Activated CD8-positive, alpha-beta memory T cell treated with anti-CD3 and anti-CD28 coated beads for 1 hour (primary cell): ENCODE data around the gene RNF208.
"Not testable (repeated sequence)": the region's sequence is repeated elsewhere in the genome, so short reads cannot be mapped to it uniquely, and the experiment has no call there.

Source experiments
- DNase-seq, 2 donors: peaks; one replicate each; pipeline ENCODE4 v3.0.0-alpha.2; 2020; ENCODE audit warnings: low read depth in 1 of 2; ENCODE audit errors: extremely low read depth in 1 of 2

RNF208 gene, protein sequence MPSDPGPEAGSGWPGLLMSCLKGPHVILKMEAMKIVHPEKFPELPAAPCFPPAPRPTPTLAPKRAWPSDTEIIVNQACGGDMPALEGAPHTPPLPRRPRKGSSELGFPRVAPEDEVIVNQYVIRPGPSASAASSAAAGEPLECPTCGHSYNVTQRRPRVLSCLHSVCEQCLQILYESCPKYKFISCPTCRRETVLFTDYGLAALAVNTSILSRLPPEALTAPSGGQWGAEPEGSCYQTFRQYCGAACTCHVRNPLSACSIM

DNA sequence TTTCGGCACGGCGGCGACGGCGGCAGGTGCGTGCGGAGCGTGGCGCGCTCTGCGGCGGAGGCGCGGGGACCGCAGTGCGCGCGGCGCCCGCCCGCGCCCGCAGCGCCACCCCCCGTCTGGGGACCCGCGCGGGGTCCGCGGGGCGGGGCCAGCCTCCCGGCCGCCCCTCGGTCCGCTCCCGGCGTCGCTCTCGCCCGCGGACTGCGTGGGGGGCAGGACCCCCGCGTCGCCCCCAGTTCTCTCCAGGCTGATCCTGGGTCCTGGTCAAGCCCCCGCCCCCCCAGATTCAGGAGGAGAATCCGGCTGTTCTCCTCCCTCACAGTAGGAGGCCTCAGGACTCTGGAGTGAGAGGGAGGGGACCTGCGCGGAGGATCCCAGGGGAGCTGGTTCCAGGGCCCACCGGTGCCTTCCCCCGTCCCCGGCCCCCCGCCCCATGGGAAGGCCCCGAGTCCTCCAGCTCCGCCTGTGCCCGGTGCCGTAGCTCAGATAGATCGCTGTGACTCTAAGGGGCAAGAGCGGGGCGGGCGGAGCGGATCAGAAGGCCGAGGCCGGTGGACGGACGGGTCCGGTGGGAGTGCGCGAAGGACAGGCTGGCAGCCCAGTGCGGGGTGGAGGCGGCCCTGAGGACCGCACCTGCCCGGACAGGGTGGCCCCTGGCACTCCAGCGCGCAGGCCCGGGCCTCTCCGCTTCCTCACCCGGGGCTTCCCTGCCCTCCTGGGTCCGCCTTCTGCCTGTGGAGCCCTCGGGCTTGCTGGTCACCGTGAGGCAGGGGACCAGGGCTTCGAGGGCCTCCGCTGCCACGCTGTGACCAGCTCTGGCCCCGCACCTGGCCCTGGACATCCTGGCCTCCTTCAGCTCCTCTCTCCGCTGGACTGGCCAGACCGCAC lies at the start of gene RNF208:
TSS of gene RNF208 (minus strand) at position 51 of the 888 bp plus-strand sequence. CDS start 1,028 bp downstream, outside the sequence.
- DNase-seq: no peak

- no peak for DNase-seq
These were observed 49.6 kb upstream of the RNF208 start for GRCh38 chr9:137271696-137272076.

DNA sequence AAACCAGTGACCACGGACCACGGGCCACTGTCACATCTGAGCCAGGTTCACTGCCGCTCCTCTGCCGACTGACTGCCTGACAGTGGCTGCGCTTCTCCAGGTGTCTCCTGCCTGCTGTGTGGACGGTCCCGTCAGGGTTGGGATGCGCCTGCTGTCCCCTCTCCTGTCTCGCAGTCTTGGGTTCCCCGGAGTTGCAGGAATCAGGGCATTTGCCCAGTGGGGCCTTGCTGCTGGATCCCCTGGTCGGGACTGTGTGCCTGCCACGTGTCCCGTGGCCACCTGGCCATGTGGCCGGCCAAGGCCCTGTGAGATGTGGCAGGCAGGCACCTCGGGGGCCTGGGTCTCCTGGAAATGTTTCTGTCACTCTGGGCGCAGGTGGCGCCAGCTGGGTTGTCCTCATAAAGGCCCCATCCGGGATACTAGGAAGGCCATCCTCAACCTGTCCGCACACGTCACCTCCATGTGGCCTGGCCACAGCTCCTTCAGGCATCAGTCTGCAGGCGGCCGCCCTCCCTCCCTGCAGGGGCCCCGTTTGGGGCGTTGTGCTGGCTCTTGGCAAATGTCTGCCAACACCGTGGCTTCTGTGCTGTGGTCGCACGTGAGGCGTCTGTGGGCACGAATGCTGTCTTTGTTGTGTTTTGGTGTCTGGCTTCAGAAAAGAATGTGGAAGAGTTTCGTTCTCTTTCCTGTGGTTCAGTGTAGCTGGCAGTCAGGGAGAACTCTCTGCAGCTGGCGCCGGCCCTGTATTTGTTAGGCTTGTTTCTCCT lies 49.1 kb upstream of the RNF208 start:
- no peak for DNase-seq

- DNase-seq: no peak
These were observed 47.3 kb upstream of the RNF208 start for GRCh38 chr9:137269231-137269772.

- DNase-seq: no peak
These were observed 46.6 kb upstream of the RNF208 start for GRCh38 chr9:137268538-137269201.

DNA sequence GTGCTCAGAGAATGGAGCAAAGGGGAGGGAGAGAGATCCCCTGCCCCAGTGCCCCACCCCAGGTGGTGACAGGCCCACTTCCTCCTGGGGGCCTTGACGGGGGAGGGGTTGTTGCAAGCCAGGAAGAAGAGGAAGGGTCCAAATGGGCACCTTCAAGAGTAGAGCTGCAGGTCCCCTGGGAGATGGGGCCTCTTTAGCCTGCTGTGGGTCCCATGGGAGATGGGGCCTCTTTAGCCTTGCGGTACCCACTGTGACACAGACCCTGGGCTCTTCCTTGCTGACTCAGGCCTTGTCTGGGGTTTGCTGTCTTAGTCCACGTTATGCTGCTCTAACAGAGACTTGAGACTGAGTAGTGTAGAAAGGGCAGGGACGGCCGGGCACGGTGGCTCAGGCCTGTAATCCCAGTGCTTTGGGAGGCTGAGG lies 45.9 kb upstream of the RNF208 start:
- DNase-seq: no peak

DNA sequence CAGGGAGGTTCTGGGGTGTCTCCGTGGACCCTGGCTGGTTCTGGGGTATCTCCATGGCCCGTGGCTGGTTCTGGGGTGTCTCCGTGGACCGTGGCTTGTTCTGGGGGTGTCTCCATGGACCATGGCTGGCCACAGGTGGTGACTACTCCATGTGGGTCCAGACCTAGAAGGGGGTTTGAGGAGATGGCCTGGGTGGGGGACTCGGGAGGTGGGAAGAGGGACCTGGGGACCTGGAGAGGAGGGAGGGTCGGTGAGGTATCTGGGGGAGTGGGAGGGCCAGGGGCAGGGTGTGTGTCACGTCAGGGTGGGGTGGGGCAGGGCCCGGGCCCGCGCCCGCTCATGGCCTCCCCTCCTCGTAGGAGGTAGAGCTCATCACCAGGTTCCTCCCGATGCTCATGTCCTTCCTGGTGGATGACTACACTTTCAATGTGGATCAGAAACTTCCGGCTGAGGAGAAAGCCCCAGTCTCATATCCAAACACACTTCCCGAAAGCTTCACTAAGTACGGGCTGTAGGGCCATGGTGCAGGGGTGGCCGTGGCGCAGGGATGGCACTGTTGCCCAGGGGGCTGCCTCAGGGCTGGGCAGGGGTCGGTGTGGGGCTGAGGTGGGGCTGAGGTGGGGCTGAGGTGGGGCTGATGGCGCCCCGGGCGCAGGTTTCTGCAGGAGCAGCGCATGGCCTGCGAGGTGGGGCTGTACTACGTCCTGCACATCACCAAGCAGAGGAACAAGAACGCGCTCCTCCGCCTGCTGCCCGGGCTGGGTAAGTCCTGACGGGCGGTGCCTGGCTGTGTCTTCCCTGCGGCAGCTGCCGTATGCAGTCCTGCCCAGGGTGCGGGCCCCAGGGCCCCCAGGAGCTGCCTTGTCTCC lies 44.8 kb upstream of the RNF208 start:
- no peak for DNase-seq

GRCh38 chr9:137266162-137266527 lies 44.1 kb upstream of the RNF208 start:
- no peak for DNase-seq

GRCh38 chr9:137265496-137266161 lies 43.6 kb upstream of the RNF208 start:
- DNase-seq: no peak

DNA sequence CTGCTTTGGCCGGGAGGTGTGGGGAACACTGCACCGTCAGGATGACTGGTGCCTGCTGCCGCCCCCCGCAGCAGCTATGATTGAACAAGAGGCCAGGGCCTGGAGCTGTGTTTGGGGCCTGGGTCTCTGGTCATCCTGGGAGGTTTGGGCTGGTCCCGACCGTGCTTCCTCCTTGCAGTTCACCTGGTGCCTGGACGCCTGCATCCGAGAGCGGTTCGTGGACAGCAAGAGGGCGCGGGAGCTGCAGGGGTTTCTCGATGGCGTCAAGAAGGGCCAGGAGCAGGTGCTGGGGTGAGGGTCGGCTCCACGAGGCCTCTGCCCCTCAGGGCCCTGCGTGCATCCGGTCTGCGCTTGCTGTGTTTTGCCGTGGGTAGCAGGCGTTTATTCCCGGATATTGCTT lies 42.0 kb upstream of the RNF208 start:
- no peak for DNase-seq

GRCh38 chr9:137263506-137263905 lies 41.5 kb upstream of the RNF208 start:
- DNase-seq: no peak

GRCh38 chr9:137262909-137263285 lies 40.9 kb upstream of the RNF208 start:
- no peak for DNase-seq

DNA sequence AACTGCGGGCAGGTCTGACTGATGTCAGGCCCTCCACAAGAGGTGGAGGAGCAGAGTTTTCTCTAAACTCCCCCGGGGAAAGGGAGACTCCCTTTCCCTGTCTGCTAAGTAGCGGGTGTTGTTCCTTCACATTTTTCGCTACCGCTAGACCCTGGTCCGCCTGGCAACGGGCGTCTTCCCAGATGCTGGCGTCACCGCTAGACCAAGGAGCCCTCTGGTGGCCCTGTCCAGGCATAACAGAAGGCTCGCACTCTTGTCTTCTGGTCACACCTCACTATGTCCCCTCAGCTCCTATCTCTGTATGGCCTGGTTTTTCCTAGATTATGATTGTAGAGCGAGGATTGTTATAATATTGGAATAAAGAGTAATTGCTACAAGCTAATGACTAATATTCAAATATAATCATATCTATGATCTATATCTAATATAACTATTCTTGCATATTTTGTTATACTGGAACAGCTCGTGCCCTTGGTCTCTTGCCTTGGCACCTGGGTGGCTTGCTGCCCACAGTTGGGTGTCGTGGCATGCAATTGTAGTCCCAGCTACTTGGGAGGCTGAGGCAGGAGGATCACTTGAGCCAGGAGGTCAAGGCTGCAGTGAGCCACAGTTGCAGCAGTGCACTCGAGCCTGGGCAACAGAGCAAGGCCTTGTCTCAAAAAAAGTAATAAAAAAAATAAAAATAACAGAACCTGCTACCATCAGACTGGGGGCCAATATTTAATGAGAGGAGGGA lies 40.3 kb upstream of the RNF208 start:
- DNase-seq: not testable (repeated sequence)

DNA sequence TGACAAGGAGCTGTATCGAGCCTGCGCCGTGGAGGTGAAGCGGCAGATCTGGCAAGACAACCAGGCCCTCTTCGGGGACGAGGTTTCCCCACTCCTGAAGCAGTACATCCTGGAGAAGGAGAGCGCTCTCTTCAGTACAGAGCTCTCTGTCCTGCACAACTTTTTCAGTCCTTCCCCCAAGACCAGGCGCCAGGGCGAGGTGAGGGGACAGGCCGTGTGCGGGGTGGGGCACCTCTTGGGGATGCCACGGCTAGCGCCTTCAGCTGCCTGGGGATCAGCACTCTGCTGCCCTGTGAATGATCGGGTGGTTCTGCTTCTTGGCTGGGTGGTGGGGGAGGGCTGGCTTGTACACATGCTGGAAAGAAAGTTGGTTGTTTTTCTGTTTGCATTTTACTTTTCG lies 34.8 kb upstream of the RNF208 start:
- no peak for DNase-seq

DNA sequence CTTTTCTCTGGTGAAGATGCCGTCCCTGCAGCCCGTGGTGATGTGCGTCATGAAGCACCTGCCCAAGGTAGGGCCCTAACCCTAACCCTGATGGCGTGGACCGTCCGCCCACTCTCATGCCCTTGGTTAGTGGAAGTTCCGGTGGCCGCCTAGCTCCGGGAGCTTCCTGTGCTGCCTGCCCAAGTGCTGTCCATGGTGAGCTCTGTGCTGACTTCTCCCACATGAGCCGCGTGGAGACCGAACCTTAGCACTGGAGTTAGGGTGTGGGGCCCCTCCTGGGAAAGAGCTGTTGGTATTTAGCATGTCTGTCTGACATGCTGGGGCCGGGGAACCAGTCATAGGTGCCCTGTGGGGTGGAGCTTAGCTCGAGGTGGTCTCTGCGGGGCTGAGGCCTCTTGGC lies 34.3 kb upstream of the RNF208 start:
- no peak for DNase-seq

- DNase-seq: no peak
These were observed 33.5 kb upstream of the RNF208 start for GRCh38 chr9:137255448-137256114.

DNA sequence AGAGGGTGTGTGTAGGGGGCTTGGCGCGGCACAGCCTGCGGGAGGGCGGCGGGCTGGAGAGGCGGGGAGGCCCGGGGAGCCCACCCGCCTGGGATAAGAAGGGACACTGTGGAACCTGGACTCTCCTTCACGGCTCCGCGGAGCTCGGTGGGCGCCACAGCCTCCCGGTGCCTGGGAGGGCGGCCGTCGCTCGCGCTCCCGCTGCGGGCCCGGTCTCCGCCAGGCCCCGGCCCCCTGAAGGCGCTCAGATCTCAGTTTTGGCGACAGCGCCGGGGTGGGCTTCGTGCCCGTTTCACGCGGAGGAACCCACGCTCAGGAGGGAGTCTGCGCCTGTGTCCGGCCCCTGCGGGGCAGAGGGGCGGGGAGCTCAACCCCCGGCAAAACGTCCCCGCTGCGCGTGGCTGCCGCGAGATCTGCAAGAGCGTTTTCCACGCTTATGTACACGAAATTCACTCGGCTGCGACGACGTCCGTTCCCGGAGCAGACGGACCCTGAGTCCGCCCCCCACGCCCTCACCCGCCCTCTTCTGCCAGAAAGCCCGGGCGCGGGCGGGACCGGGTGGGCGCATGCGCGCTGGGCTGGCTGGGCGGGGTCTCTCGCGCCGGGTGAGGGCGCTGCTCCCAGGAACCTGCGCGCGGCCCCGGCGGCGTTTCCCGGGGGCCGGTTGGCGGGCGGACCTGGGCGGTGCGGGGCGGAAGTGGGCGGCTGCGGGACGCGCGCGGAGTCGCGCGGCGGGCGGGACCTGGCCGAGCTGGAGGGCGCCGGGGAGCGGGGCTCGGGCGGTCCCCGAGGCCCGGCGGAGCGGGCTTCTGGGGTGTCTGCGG lies 32.8 kb upstream of the RNF208 start, which contains the start of gene NELFB:
TSS of gene NELFB (plus strand) at position 704 of the 824 bp plus-strand sequence.
- peak; percentile 80 to 99 for DNase-seq
